ENCODE measurements around the gene KRTAP10-7.

- TF ChIP-seq CTCF (IDR thresholded peaks at IDR 0.05; ENCODE audit: low read depth, low read length, poor library complexity, severe bottlenecking) (no peak), EZH2phosphoT487 (IDR thresholded peaks at IDR 0.05; ENCODE audit: borderline replicate concordance, low read length) (no peak)
Observed at GRCh38 chr21:44613386-44614155, 13.2 kb downstream of the KRTAP10-7 start.
